Spleen (tissue), 7 donors: ENCODE results near the gene MRTFB.

ENCODE experiments used
- POLR2A ChIP-seq, 3 donors: fragments of 450-650 bp; IDR thresholded peaks; one replicate each; pipeline ENCODE4 v1.5.1; 2017; ENCODE audit warnings: antibody characterized with exemption in 3 of 3, mild to moderate bottlenecking in 1 of 3
- POLR2AphosphoS5 ChIP-seq, 3 donors: sonication (generic); formaldehyde crosslinking; IDR thresholded peaks; one replicate each; pipeline ENCODE4 v1.5.1; 2017; ENCODE audit warnings: antibody characterized with exemption in 3 of 3
- TF ChIP-seq, protein P1 (sequence below), 11 experiments: fragments of 200-600 bp in 7 of 11; fragments of 450-650 bp in 4 of 11; sonication (generic) in 4 of 11; IDR thresholded peaks in 8 of 11; conservative IDR thresholded peaks in 3 of 11; 1 replicate in 7 of 11; 2 replicates in 4 of 11; pipeline versions ENCODE4 v1.4.0 to v1.8.0; 2016 to 2021; ENCODE audit warnings: antibody characterized with exemption in 11 of 11, inconsistent platforms in 4 of 11, mild to moderate bottlenecking in 1 of 11
- donor health status: DM: no; HTN: no; CAD: no; lungs with moderate emphysema.
- donor health status: DM: no; HTN: no; CAD: no.
- donor health status: DM: no; HTN: no; CAD: no.

- TF ChIP-seq, protein P1, sequence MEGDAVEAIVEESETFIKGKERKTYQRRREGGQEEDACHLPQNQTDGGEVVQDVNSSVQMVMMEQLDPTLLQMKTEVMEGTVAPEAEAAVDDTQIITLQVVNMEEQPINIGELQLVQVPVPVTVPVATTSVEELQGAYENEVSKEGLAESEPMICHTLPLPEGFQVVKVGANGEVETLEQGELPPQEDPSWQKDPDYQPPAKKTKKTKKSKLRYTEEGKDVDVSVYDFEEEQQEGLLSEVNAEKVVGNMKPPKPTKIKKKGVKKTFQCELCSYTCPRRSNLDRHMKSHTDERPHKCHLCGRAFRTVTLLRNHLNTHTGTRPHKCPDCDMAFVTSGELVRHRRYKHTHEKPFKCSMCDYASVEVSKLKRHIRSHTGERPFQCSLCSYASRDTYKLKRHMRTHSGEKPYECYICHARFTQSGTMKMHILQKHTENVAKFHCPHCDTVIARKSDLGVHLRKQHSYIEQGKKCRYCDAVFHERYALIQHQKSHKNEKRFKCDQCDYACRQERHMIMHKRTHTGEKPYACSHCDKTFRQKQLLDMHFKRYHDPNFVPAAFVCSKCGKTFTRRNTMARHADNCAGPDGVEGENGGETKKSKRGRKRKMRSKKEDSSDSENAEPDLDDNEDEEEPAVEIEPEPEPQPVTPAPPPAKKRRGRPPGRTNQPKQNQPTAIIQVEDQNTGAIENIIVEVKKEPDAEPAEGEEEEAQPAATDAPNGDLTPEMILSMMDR (IDR thresholded peaks at IDR 0.05 in 8 of 11, conservative IDR thresholded peaks at IDR 0.05 in 3 of 11) = no peak
- TF ChIP-seq POLR2A (IDR thresholded peaks at IDR 0.05) (no peak), POLR2AphosphoS5 (IDR thresholded peaks at IDR 0.05) (no peak)
Measured at GRCh38 chr16:14089283-14089823, 18.2 kb downstream of the MRTFB start.
